H9 (cell line): ENCODE results near the gene BRICD5. TPM values are rescaled to one million over a fixed set of nuclear protein-coding genes. Genes with fewer than 3 reads are reported as not detected.

ENCODE experiments used
- DNase-seq: peaks from one replicate; pipeline ENCODE4 v3.0.0-alpha.2; 2017
- H2AFZ ChIP-seq: one replicate; pipeline ENCODE4 v1.6.1; 2013; ENCODE audit warnings: mild to moderate bottlenecking, low read length, control low read depth, moderate library complexity
- H2AK5ac ChIP-seq: 2 replicates; pipeline ENCODE4 v1.6.1; 2013; ENCODE audit warnings: low read length, control low read depth, mixed read lengths; ENCODE audit not compliant: insufficient read length
- H2BK120ac ChIP-seq: one replicate; pipeline ENCODE4 v1.6.1; 2013; ENCODE audit warnings: low read depth, mild to moderate bottlenecking, low read length, control low read depth, inconsistent platforms; ENCODE audit not compliant: poor library complexity, severe bottlenecking
- H2BK12ac ChIP-seq: 2 replicates; pipeline ENCODE4 v1.6.1; 2013; ENCODE audit warnings: low read length, control low read depth, mixed read lengths, low read depth; ENCODE audit not compliant: insufficient read length
- H2BK15ac ChIP-seq: 2 replicates; pipeline ENCODE4 v1.6.1; 2013; ENCODE audit warnings: low read depth, low read length, control low read depth
- H2BK20ac ChIP-seq: one replicate; pipeline ENCODE4 v1.6.1; 2013; ENCODE audit warnings: low read depth, mild to moderate bottlenecking, low read length, control low read depth, inconsistent platforms; ENCODE audit not compliant: poor library complexity, severe bottlenecking
- H2BK5ac ChIP-seq: 2 replicates; pipeline ENCODE4 v1.6.1; 2013; ENCODE audit warnings: low read length, control low read depth, mixed read lengths; ENCODE audit not compliant: insufficient read length
- H3K14ac ChIP-seq: 2 replicates; pipeline ENCODE4 v1.6.1; 2013; ENCODE audit warnings: low read length, control low read depth; ENCODE audit not compliant: insufficient read depth
- H3K18ac ChIP-seq: 2 replicates; pipeline ENCODE4 v1.6.1; 2013; ENCODE audit warnings: low read depth, mild to moderate bottlenecking, mixed read lengths, low read length, control low read depth; ENCODE audit not compliant: insufficient read length
- H3K23ac ChIP-seq: 2 replicates; pipeline ENCODE4 v1.6.1; 2013; ENCODE audit warnings: low read length, control low read depth, mixed read lengths, low read depth; ENCODE audit not compliant: insufficient read length
- H3K23me2 ChIP-seq: 2 replicates; pipeline ENCODE4 v1.6.1; 2013; ENCODE audit warnings: low read depth, mild to moderate bottlenecking, mixed read lengths, low read length, control low read depth; ENCODE audit not compliant: insufficient read length, poor library complexity, severe bottlenecking
- H3K27ac ChIP-seq: 2 replicates; pipeline ENCODE4 v1.5.1; 2013; ENCODE audit warnings: low read length, control low read depth, mixed read lengths, low read depth; ENCODE audit not compliant: insufficient read length
- H3K27me3 ChIP-seq: 2 replicates; pipeline ENCODE4 v1.6.1; 2013; ENCODE audit warnings: low read length, control low read depth, inconsistent platforms; ENCODE audit not compliant: insufficient read depth
- H3K4ac ChIP-seq: 2 replicates; pipeline ENCODE4 v1.6.1; 2013; ENCODE audit warnings: low read depth, mild to moderate bottlenecking, control low read depth, inconsistent platforms, low read length, moderate library complexity
- H3K4me1 ChIP-seq: 2 replicates; pipeline ENCODE4 v1.6.1; 2013; ENCODE audit warnings: low read length, control low read depth, inconsistent platforms; ENCODE audit not compliant: insufficient read depth
- H3K4me2 ChIP-seq: 2 replicates; pipeline ENCODE4 v1.6.1; 2013; ENCODE audit warnings: low read length, control low read depth, mixed read lengths; ENCODE audit not compliant: insufficient read length, insufficient read depth
- H3K56ac ChIP-seq: 2 replicates; pipeline ENCODE4 v1.6.1; 2013; ENCODE audit warnings: low read depth, mild to moderate bottlenecking, mixed read lengths, low read length, control low read depth; ENCODE audit not compliant: insufficient read length
- H3K79me1 ChIP-seq: 2 replicates; pipeline ENCODE4 v1.6.1; 2013; ENCODE audit warnings: low read depth, mild to moderate bottlenecking, moderate library complexity, low read length, control low read depth, inconsistent platforms; ENCODE audit not compliant: insufficient read depth, poor library complexity, severe bottlenecking
- H3K79me2 ChIP-seq: 2 replicates; pipeline ENCODE4 v1.6.1; 2013; ENCODE audit warnings: low read length, control low read depth, inconsistent platforms; ENCODE audit not compliant: insufficient read depth
- H3K9ac ChIP-seq: 2 replicates; pipeline ENCODE4 v1.6.1; 2013; ENCODE audit warnings: low read length, control low read depth, mixed read lengths; ENCODE audit not compliant: insufficient read length; ENCODE audit errors: extremely low read depth
- H3K9me3 ChIP-seq: one replicate; pipeline ENCODE4 v1.6.1; 2013; ENCODE audit warnings: low read depth, low read length, inconsistent platforms; ENCODE audit not compliant: control insufficient read depth
- H3T11ph ChIP-seq: one replicate; pipeline ENCODE4 v1.6.1; 2013; ENCODE audit warnings: mild to moderate bottlenecking, low read length, control low read depth, inconsistent platforms
- H4K20me1 ChIP-seq: one replicate; pipeline ENCODE4 v1.6.1; 2013; ENCODE audit not compliant: control insufficient read depth, insufficient read length, insufficient read depth
- H4K5ac ChIP-seq: 2 replicates; pipeline ENCODE4 v1.6.1; 2013; ENCODE audit warnings: low read depth, mild to moderate bottlenecking, mixed read lengths, low read length, control low read depth; ENCODE audit not compliant: insufficient read length
- H4K8ac ChIP-seq: replicated peaks from 2 replicates; pipeline ENCODE4 v1.6.1; 2013; ENCODE audit warnings: low read length, control low read depth, mixed read lengths, low read depth; ENCODE audit not compliant: insufficient read length
- H4K91ac ChIP-seq: 2 replicates; pipeline ENCODE4 v1.6.1; 2013; ENCODE audit warnings: low read depth, mild to moderate bottlenecking, moderate library complexity, mixed read lengths, low read length, control low read depth; ENCODE audit not compliant: insufficient read length
- H3K27ac Mint-ChIP-seq, 3 experiments: 2 replicates in 2 of 3; 3 replicates in 1 of 3; pipeline ENCODE4 v1.8.0; 2020 to 2021; ENCODE audit warnings: mixed read lengths in 3 of 3, mild to moderate bottlenecking in 1 of 3, moderate library complexity in 1 of 3
- H3K27me3 Mint-ChIP-seq: 2 replicates; pipeline ENCODE4 v1.8.0; 2021; ENCODE audit warnings: low read depth, mild to moderate bottlenecking, moderate library complexity, mixed read lengths
- H3K36me3 Mint-ChIP-seq, 3 experiments: 2 replicates in 2 of 3; 3 replicates in 1 of 3; pipeline ENCODE4 v1.8.0; 2020 to 2021; ENCODE audit warnings: low read depth in 3 of 3, mixed read lengths in 3 of 3; ENCODE audit not compliant: insufficient read depth in 1 of 3
- H3K4me1 Mint-ChIP-seq, 2 experiments: 2 replicates each; pipeline ENCODE4 v1.8.0; 2020; ENCODE audit warnings: mixed read lengths in 2 of 2
- H3K4me3 Mint-ChIP-seq, 2 experiments: 2 replicates in 1 of 2; 3 replicates in 1 of 2; pipeline ENCODE4 v1.8.0; 2020 to 2021; ENCODE audit warnings: mild to moderate bottlenecking in 2 of 2, mixed read lengths in 2 of 2, moderate library complexity in 1 of 2
- H3K9me3 Mint-ChIP-seq, 2 experiments: 2 replicates in 1 of 2; 3 replicates in 1 of 2; pipeline ENCODE4 v1.8.0; 2020; ENCODE audit warnings: mild to moderate bottlenecking in 2 of 2, mixed read lengths in 2 of 2, moderate library complexity in 1 of 2
- CTCF ChIP-seq: fragments of 200-600 bp; sonication (generic); conservative IDR thresholded peaks from 3 replicates; pipeline ENCODE4 v1.8.0; 2021; ENCODE audit warnings: antibody characterized with exemption, mild to moderate bottlenecking
- WGBS: extraction: QIAGEN DNeasy Blood & Tissue Kit; methylation state at CpG from one replicate; pipeline ENCODE4 v1.1.7; 2013; ENCODE audit warnings: missing lambda C conversion rate, low lambda C conversion rate, mixed read lengths; ENCODE audit not compliant: insufficient read length; ENCODE audit errors: extremely low coverage; 5-methylcytosine and 5-hydroxymethylcytosine counted together
- total RNA-seq: library from RNA; stranded (reverse); gene quantifications from 2 replicates; pipeline ENCODE4 v1.2.1, GENCODE V29; 2021

BRICD5 gene
- total RNA-seq, 1 experiment from 2014 or later: 11.9 TPM

- H2BK12ac ChIP-seq: no peak overlapping the region
- Mint-ChIP-seq H3K27me3 (no peaks in the 10 kb centered on the region; the same call in 1 of the 2 replicates), H3K9me3 (no peaks in the 10 kb centered on the region), H3K36me3 (peaks cover 0 to 9% (median 4%) of the 10 kb centered on the region in 3 experiments; a peak in 3 of 7 replicates), H3K27ac (peak overlapping the region in 2 of 3 experiments; percentile 10 to 79; a peak in 3 of 7 replicates), H3K4me3 (no peak overlapping the region), H3K4me1 (peaks cover 3 to 7% of the 10 kb centered on the region in 2 experiments)
- no peak overlapping the region for H4K5ac ChIP-seq
- H4K20me1 ChIP-seq: peaks cover 3% of the 10 kb centered on the region
- no peak overlapping the region for H3K9ac ChIP-seq
- DNase-seq: no peak
- no peak overlapping the region for H2AK5ac ChIP-seq
- no peak overlapping the region for H2BK5ac ChIP-seq
- no peaks in the 10 kb centered on the region for H3K4me1 ChIP-seq
- no peak overlapping the region for H3K18ac ChIP-seq
- no peak overlapping the region for H3T11ph ChIP-seq
- H3K14ac ChIP-seq: no peak overlapping the region
- WGBS: no CpG with 5 or more reads among the region's 19 CpGs
- no peak overlapping the region for H3K4ac ChIP-seq
- H3K4me2 ChIP-seq: no peak overlapping the region
- H3K23ac ChIP-seq: no peak overlapping the region
- no peak overlapping the region for H2BK120ac ChIP-seq
- no peak for TF ChIP-seq CTCF
- no peaks in the 10 kb centered on the region for H3K79me1 ChIP-seq
- H3K9me3 ChIP-seq: no peaks in the 10 kb centered on the region
- H2BK20ac ChIP-seq: no peak overlapping the region
- no peak overlapping the region for H3K56ac ChIP-seq
- H3K27ac ChIP-seq: no peak overlapping the region
- H3K79me2 ChIP-seq: no peaks in the 10 kb centered on the region
- H3K23me2 ChIP-seq: no peaks in the 10 kb centered on the region
- no peak overlapping the region for H2AFZ ChIP-seq
- H4K8ac ChIP-seq: no peak overlapping the region
- no peaks in the 10 kb centered on the region for H3K27me3 ChIP-seq
- H2BK15ac ChIP-seq: no peak overlapping the region
- H4K91ac ChIP-seq: no peak overlapping the region
Measured at GRCh38 chr16:2184346-2184745, 26.3 kb downstream of the BRICD5 start.
